ENCODE data around the gene ATP6V1B1. TPM values are rescaled to one million over a fixed set of nuclear protein-coding genes. Genes with fewer than 3 reads are reported as not detected.

Gene ATP6V1B1
- total RNA-seq, 1 experiment from 2014 or later: not detected

- Histone ChIP-seq H3K4me2 (ENCODE audit: low read depth, low read length, poor library complexity, severe bottlenecking) (no peak overlapping the region), H3K36me3 (ENCODE audit: insufficient read depth, low read length) (no peaks in the 10 kb centered on the region), H3K9me3 (ENCODE audit: low read length) (no peaks in the 10 kb centered on the region), H3K4me3 (ENCODE audit: low read length) (no peak overlapping the region), H2AFZ (ENCODE audit: low read length) (no peak overlapping the region), H3K27me3 (ENCODE audit: low read length) (no peaks in the 10 kb centered on the region; the same call in 1 of the 2 replicates), H3K9me2 (replicated peaks; ENCODE audit: insufficient read depth, low read length) (no peaks in the 10 kb centered on the region), H3K4me1 (ENCODE audit: low read length) (no peaks in the 10 kb centered on the region), H3K79me2 (ENCODE audit: low read length) (no peaks in the 10 kb centered on the region), H3K9ac (ENCODE audit: low read length) (no peak overlapping the region), H3K27ac (ENCODE audit: low read length) (no peak overlapping the region), H4K20me1 (ENCODE audit: insufficient read depth, low read depth, low read length) (no peaks in the 10 kb centered on the region)
- DNase-seq: no peak
Measured at GRCh38 chr2:70890469-70891065, 45.1 kb upstream of the ATP6V1B1 start.

GRCh38 chr2:70891572-70892357, 43.9 kb upstream of the ATP6V1B1 start:
- DNase-seq: no peak

GRCh38 chr2:70892750-70893149, 43.0 kb upstream of the ATP6V1B1 start:
- Histone ChIP-seq H3K9ac (ENCODE audit: low read length) (no peak overlapping the region), H3K27ac (ENCODE audit: low read length) (no peak overlapping the region), H3K27me3 (ENCODE audit: low read length) (no peaks in the 10 kb centered on the region; the same call in 1 of the 2 replicates), H3K79me2 (ENCODE audit: low read length) (no peaks in the 10 kb centered on the region), H3K9me2 (replicated peaks; ENCODE audit: insufficient read depth, low read length) (no peaks in the 10 kb centered on the region), H3K9me3 (ENCODE audit: low read length) (no peaks in the 10 kb centered on the region), H3K36me3 (ENCODE audit: insufficient read depth, low read length) (no peaks in the 10 kb centered on the region), H3K4me3 (ENCODE audit: low read length) (no peak overlapping the region), H3K4me1 (ENCODE audit: low read length) (no peaks in the 10 kb centered on the region), H3K4me2 (ENCODE audit: low read depth, low read length, poor library complexity, severe bottlenecking) (no peak overlapping the region), H4K20me1 (ENCODE audit: insufficient read depth, low read depth, low read length) (no peaks in the 10 kb centered on the region), H2AFZ (ENCODE audit: low read length) (no peak overlapping the region)
- DNase-seq: no peak

More at GRCh38 chr2:70891572-70892357, 43.9 kb upstream of the ATP6V1B1 start:
- no peak overlapping the region for H3K9ac ChIP-seq (ENCODE audit: low read length)
- no peaks in the 10 kb centered on the region for H3K36me3 ChIP-seq (ENCODE audit: insufficient read depth, low read length)
- H3K4me3 ChIP-seq (ENCODE audit: low read length): no peak overlapping the region
- H3K4me1 ChIP-seq (ENCODE audit: low read length): no peaks in the 10 kb centered on the region
- no peaks in the 10 kb centered on the region for H3K9me3 ChIP-seq (ENCODE audit: low read length)
- no peak overlapping the region for H3K4me2 ChIP-seq (ENCODE audit: low read depth, low read length, poor library complexity, severe bottlenecking)
- no peaks in the 10 kb centered on the region; the same call in 1 of the 2 replicates for H3K27me3 ChIP-seq (ENCODE audit: low read length)
- no peaks in the 10 kb centered on the region for H3K9me2 ChIP-seq (replicated peaks; ENCODE audit: insufficient read depth, low read length)
- H3K79me2 ChIP-seq (ENCODE audit: low read length): no peaks in the 10 kb centered on the region
- no peaks in the 10 kb centered on the region for H4K20me1 ChIP-seq (ENCODE audit: insufficient read depth, low read depth, low read length)
- no peak overlapping the region for H2AFZ ChIP-seq (ENCODE audit: low read length)
- no peak overlapping the region for H3K27ac ChIP-seq (ENCODE audit: low read length)

- no peaks in the 10 kb centered on the region for H3K36me3 ChIP-seq (ENCODE audit: insufficient read depth, low read length)
- H3K27ac ChIP-seq (ENCODE audit: low read length): no peak overlapping the region
- H3K9ac ChIP-seq (ENCODE audit: low read length): no peak overlapping the region
- no peaks in the 10 kb centered on the region for H3K79me2 ChIP-seq (ENCODE audit: low read length)
- H3K4me3 ChIP-seq (ENCODE audit: low read length): no peak overlapping the region
- no peaks in the 10 kb centered on the region; the same call in 1 of the 2 replicates for H3K27me3 ChIP-seq (ENCODE audit: low read length)
- no peak for DNase-seq
- no peaks in the 10 kb centered on the region for H4K20me1 ChIP-seq (ENCODE audit: insufficient read depth, low read depth, low read length)
- H3K4me2 ChIP-seq (ENCODE audit: low read depth, low read length, poor library complexity, severe bottlenecking): no peak overlapping the region
- no peaks in the 10 kb centered on the region for H3K9me3 ChIP-seq (ENCODE audit: low read length)
- H2AFZ ChIP-seq (ENCODE audit: low read length): no peak overlapping the region
- H3K9me2 ChIP-seq (replicated peaks; ENCODE audit: insufficient read depth, low read length): no peaks in the 10 kb centered on the region
- H3K4me1 ChIP-seq (ENCODE audit: low read length): no peaks in the 10 kb centered on the region
Measured at GRCh38 chr2:70893186-70893585, 42.5 kb upstream of the ATP6V1B1 start.

GRCh38 chr2:70894765-70895164, 40.9 kb upstream of the ATP6V1B1 start:
- H3K36me3 ChIP-seq (ENCODE audit: insufficient read depth, low read length): no peaks in the 10 kb centered on the region
- H3K4me2 ChIP-seq (ENCODE audit: low read depth, low read length, poor library complexity, severe bottlenecking): no peak overlapping the region
- no peak overlapping the region for H3K9ac ChIP-seq (ENCODE audit: low read length)
- H3K27me3 ChIP-seq (ENCODE audit: low read length): no peaks in the 10 kb centered on the region; the same call in 1 of the 2 replicates
- H3K4me1 ChIP-seq (ENCODE audit: low read length): no peaks in the 10 kb centered on the region
- no peaks in the 10 kb centered on the region for H3K9me3 ChIP-seq (ENCODE audit: low read length)
- H4K20me1 ChIP-seq (ENCODE audit: insufficient read depth, low read depth, low read length): no peaks in the 10 kb centered on the region
- H3K79me2 ChIP-seq (ENCODE audit: low read length): no peaks in the 10 kb centered on the region
- H3K9me2 ChIP-seq (replicated peaks; ENCODE audit: insufficient read depth, low read length): no peaks in the 10 kb centered on the region
- no peak for DNase-seq
- H3K27ac ChIP-seq (ENCODE audit: low read length): no peak overlapping the region
- H3K4me3 ChIP-seq (ENCODE audit: low read length): no peak overlapping the region
- H2AFZ ChIP-seq (ENCODE audit: low read length): no peak overlapping the region

- Histone ChIP-seq H4K20me1 (ENCODE audit: insufficient read depth, low read depth, low read length) (no peaks in the 10 kb centered on the region), H2AFZ (ENCODE audit: low read length) (no peak overlapping the region), H3K9ac (ENCODE audit: low read length) (no peak overlapping the region), H3K79me2 (ENCODE audit: low read length) (no peaks in the 10 kb centered on the region), H3K27ac (ENCODE audit: low read length) (no peak overlapping the region), H3K4me3 (ENCODE audit: low read length) (no peak overlapping the region), H3K4me2 (ENCODE audit: low read depth, low read length, poor library complexity, severe bottlenecking) (no peak overlapping the region), H3K27me3 (ENCODE audit: low read length) (no peaks in the 10 kb centered on the region; the same call in 1 of the 2 replicates), H3K9me3 (ENCODE audit: low read length) (no peaks in the 10 kb centered on the region), H3K9me2 (replicated peaks; ENCODE audit: insufficient read depth, low read length) (no peaks in the 10 kb centered on the region), H3K4me1 (ENCODE audit: low read length) (no peaks in the 10 kb centered on the region), H3K36me3 (ENCODE audit: insufficient read depth, low read length) (no peaks in the 10 kb centered on the region)
- no peak for DNase-seq
Measured at GRCh38 chr2:70895249-70895648, 40.5 kb upstream of the ATP6V1B1 start.

GRCh38 chr2:70895998-70896764, 39.5 kb upstream of the ATP6V1B1 start:
- H3K4me2 ChIP-seq (ENCODE audit: low read depth, low read length, poor library complexity, severe bottlenecking): no peak overlapping the region
- H3K9ac ChIP-seq (ENCODE audit: low read length): no peak overlapping the region
- DNase-seq: no peak
- H3K9me3 ChIP-seq (ENCODE audit: low read length): no peaks in the 10 kb centered on the region
- H2AFZ ChIP-seq (ENCODE audit: low read length): no peak overlapping the region
- H3K4me1 ChIP-seq (ENCODE audit: low read length): no peaks in the 10 kb centered on the region
- H3K27ac ChIP-seq (ENCODE audit: low read length): no peak overlapping the region
- no peaks in the 10 kb centered on the region; the same call in 1 of the 2 replicates for H3K27me3 ChIP-seq (ENCODE audit: low read length)
- no peak overlapping the region for H3K4me3 ChIP-seq (ENCODE audit: low read length)
- no peaks in the 10 kb centered on the region for H3K36me3 ChIP-seq (ENCODE audit: insufficient read depth, low read length)
- no peaks in the 10 kb centered on the region for H4K20me1 ChIP-seq (ENCODE audit: insufficient read depth, low read depth, low read length)
- H3K79me2 ChIP-seq (ENCODE audit: low read length): no peaks in the 10 kb centered on the region
- H3K9me2 ChIP-seq (replicated peaks; ENCODE audit: insufficient read depth, low read length): no peaks in the 10 kb centered on the region

GRCh38 chr2:70896765-70897202, 38.9 kb upstream of the ATP6V1B1 start:
- Histone ChIP-seq H3K9ac (ENCODE audit: low read length) (no peak overlapping the region), H3K27ac (ENCODE audit: low read length) (no peak overlapping the region), H2AFZ (ENCODE audit: low read length) (no peak overlapping the region), H3K27me3 (ENCODE audit: low read length) (no peaks in the 10 kb centered on the region; the same call in 1 of the 2 replicates), H3K36me3 (ENCODE audit: insufficient read depth, low read length) (no peaks in the 10 kb centered on the region), H3K9me2 (replicated peaks; ENCODE audit: insufficient read depth, low read length) (no peaks in the 10 kb centered on the region), H3K4me2 (ENCODE audit: low read depth, low read length, poor library complexity, severe bottlenecking) (no peak overlapping the region), H3K9me3 (ENCODE audit: low read length) (no peaks in the 10 kb centered on the region), H3K4me1 (ENCODE audit: low read length) (no peaks in the 10 kb centered on the region), H4K20me1 (ENCODE audit: insufficient read depth, low read depth, low read length) (no peaks in the 10 kb centered on the region), H3K4me3 (ENCODE audit: low read length) (no peak overlapping the region), H3K79me2 (ENCODE audit: low read length) (no peaks in the 10 kb centered on the region)
- DNase-seq: no peak
